DMS53 treated with DMSO at 0.1 percent for 48 hours (cell line): Measurements from ENCODE around the gene NR1D1.

ENCODE experiments used
- DNase-seq: peaks from one replicate; lab custom pipeline; 2025; ENCODE audit not compliant: unreplicated experiment; lab: John Stamatoyannopoulos, UW

Gene NR1D1

DNA sequence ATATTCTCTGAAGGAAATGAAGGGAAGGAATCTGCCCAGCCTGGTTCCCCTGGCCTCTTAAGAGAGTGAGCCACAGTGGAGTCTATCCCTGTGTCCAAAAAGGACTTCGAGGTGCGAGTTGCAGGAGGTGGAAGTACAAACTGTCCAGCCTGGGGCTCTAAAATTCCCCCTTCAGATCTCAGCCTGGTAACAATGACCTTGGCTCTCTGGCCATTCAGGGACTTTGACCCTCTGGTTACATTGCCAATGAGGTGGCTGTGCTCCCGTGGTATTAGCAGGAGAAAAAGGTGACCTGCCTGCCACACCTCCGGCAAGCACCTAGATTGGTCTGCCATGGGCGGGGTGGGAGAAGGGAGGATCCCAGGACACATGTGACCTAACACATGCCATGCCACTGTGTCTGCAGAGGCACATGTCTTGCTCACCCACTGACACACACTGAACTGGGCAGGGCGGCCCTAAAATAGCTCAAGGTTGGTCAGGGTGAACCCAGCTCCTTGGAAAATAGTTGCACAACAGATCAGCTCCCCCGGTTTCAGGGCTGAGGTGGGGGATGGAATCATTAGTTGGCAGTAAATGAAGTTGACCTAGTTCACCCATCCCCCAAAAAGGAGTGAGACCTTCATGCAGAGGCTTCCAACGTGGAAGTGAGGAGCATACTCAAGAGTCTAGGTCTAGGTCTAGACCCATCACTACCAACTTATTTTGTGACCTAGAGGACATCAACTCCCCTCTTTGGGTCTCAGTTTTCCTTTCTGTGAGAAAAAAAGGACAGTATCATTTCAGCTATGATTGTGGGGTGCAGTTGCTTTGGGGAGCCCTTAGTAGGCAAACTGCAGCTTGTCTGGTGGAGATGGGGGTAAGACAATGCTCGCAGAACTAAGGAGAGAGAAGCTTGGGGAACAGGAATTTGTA is 2.2 kb downstream of the NR1D1 start:
- DNase-seq = no peak

DNA sequence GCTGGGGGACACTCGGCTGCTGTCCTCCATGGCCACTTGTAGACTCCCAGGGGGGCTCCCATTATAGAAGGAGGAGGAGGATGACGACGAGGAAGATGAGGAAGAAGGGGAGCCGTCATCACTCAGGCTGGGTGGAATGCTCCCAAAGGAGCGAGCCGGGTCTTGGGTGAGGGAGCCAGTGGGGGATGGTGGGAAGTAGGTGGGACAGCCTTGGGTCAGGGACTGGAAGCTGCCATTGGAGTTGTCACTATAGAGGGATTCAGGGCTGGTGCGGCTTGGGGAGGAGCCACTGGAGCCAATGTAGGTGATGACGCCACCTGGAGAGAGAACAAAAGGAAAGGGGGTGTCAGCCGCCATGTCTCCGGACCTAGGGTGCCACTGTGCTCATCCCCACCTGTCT is 3.3 kb downstream of the NR1D1 start:
- DNase-seq = no peak

DNA sequence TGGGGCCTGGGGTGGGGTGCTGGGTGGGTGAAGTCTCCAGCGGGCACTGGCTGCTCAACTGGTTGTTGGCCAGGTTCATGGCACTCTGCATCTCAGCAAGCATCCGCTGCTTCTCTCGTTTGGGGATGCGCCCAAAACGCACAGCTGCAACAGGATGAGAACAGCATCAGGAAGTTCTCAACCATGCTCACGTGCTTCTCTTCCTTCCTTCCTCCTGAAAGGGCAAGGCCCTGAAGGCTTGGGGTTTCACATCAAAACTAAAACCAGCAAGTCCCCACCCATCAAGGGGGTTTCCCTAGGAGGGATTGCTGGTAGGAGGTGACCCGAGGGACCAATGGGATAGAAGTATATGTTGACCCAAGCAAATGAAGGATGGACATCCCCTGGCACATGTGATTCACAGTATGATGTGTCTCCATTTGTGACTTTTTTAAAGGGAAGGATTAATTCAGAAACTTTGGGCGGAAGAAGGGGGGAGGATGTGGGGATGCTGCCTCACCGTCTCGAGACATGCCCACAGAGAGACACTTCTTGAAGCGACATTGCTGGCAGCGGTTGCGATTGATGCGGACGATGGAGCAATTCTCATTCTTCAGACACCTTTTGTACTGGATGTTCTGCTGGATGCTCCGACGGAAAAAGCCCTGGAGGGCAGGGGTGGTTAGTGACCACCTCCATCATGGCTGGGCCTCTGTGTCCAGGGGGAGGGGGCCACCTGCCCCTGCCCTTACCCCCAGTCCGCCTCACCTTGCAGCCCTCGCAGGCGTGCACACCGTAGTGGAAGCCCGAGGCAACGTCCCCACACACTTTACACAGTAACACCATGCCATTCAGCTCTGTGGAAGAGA is 4.2 kb downstream of the NR1D1 start:
- DNase-seq = no peak

- no peak for DNase-seq
Observed at GRCh38 chr17:40095351-40095943, 4.9 kb downstream of the NR1D1 start.

- no peak for DNase-seq
Observed at GRCh38 chr17:40094874-40095273, 5.5 kb downstream of the NR1D1 start.

DNA sequence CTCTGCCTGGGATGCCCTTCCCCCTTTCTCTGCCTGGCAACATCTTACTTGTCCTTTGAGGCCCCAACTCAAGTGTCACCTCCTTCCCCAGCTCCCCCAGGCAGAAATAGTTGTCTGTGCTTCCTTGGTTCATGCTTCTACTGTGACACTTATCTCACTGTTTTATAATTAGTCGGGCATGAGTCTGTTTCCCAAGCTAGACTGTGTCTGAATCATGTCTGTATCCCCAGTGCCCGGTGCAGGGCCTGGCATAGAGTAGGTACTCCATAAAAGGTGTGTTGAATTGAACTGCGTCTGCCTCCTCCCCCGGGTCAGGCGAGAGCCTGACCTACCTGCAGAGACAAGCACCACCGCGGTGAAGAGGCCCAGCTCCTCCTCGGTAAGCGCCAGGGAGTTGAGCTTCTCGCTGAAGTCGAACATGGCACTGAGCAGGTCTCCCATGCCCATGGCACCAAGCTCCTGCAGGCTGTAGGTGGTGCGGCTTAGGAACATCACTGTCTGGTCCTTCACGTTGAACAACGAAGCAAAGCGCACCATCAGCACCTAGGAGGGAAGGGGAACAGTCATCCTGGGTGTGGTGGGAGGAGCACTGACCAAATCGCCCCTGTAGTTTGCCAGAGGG is 6.7 kb downstream of the NR1D1 start:
- no peak for DNase-seq

- DNase-seq = no peak
Observed at GRCh38 chr17:40093005-40093579, 7.3 kb downstream of the NR1D1 start.

- DNase-seq = no peak
Observed at GRCh38 chr17:40092581-40092980, 7.8 kb downstream of the NR1D1 start.

DNA sequence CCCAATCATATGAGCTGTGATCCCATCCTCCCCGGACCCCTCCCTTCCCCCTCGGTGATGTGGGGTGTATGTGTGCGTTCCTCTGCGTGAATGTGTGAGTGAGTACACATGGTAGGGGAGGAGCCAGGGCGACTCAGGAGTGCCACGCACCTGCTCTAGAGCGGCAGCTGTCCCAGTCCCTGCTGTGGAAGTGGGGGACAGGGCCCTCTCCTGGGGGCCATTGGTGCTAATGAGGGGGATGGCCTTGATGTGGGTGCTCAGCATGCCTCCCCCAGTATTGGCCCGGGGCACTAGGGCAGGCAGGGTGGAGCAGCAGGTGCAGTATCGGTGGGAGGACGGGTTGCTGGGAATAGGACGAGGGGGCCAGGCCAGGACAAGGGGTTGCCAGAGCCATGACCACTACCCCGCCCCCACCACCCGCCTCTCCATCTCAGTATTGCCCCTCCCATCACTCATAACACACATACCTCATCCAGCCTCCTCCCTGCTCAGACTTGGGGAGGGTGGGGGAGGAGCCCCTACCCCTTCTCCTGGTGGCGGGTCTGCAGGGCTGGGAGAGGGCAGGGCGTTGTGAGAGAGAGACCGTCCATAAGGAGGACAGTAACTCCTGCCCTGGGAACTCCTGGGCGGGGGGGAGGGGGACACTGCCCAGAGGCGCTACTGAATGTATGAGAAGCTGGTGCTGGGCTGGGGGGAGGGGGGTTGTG is 8.5 kb downstream of the NR1D1 start:
- DNase-seq = no peak

GRCh38 chr17:40090237-40091119 is 9.9 kb downstream of the NR1D1 start:
- DNase-seq = no peak

DNA sequence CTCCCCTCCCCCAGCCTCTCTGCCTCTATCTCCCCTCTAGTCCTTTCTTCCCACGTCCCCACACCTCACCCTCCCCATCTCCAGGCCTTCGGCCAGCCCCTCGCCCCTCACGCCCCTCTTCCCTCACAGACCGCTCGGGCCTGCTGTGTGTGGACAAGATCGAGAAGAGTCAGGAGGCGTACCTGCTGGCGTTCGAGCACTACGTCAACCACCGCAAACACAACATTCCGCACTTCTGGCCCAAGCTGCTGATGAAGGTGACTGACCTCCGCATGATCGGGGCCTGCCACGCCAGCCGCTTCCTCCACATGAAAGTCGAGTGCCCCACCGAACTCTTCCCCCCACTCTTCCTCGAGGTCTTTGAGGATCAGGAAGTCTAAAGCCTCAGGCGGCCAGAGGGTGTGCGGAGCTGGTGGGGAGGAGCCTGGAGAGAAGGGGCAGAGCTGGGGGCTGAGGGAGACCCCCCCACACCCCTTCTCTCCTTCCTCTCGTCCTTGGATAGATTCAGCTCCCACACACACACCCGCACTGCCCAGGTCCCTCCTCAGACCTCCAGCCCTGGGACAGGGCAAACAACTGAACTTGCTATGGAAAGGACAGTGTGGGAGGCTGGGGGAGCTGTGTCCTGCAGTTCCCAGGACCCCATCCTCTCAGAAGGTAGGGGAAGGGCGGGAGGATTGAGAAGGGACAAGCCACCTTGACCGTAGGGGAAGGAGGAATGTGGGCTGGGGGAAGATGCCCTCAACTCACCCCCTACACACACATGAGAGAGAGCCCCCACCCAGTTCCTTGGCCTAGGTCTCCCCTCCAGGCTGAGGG is 11.1 kb downstream of the NR1D1 start:
- no peak for DNase-seq

DNA sequence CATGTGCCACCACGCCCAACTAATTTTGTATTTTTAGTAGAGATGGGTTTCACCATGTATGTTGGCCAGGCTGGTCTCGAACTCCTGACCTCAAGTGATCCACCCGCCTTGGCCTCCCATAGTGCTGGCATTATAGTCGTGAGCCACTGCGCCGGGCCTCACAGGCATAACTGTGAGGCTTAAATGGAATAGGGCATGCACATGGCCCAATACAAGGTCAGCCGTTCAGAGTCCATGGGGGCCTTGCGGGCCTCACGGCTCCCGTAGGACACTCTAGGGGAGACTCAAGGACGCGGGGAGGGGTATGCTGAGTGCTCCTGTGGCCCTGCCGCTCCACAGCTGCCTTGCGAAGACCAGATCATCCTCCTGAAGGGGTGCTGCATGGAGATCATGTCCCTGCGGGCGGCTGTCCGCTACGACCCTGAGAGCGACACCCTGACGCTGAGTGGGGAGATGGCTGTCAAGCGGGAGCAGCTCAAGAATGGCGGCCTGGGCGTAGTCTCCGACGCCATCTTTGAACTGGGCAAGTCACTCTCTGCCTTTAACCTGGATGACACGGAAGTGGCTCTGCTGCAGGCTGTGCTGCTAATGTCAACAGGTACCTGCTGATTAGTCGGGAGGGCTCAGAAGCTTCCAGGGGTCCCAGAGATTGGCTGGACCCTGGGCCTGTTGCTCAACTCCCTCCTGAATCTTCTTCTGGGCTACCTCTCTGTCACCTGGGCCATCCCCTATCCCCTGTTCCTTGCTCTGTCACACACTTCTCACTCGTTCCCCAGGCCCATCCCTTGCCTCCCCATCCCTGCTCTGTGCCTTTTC is 12.3 kb downstream of the NR1D1 start:
- DNase-seq = no peak

DNA sequence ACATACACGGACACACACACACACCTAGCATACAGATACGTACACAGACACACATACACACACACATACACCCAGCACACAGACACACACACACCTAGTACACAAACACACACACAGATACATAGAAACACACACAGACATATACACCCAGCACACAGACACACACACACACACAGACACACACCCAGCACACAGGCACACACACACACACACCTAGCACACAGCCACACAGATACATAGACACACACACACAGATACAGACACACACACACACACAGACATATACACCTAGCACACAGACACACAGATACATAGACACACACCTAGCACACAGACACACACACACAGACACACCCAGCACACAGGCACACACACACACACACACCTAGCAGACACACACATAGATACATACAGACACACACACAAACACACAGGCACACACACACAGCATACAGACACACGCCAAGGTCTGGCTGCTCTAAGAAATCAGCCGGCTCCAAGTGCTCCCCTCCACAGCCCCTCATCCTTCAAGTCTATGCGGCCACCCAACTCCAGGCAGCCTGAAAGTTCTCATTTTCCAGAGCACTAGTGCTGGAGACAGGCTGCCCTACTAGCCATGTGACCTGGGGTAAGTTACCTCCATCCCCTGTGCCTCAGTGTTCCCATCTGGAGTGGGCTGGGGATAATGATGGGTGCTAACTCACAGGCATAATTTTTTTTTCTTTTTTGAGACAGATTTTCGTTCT is 13.2 kb downstream of the NR1D1 start:
- DNase-seq = no peak

DNA sequence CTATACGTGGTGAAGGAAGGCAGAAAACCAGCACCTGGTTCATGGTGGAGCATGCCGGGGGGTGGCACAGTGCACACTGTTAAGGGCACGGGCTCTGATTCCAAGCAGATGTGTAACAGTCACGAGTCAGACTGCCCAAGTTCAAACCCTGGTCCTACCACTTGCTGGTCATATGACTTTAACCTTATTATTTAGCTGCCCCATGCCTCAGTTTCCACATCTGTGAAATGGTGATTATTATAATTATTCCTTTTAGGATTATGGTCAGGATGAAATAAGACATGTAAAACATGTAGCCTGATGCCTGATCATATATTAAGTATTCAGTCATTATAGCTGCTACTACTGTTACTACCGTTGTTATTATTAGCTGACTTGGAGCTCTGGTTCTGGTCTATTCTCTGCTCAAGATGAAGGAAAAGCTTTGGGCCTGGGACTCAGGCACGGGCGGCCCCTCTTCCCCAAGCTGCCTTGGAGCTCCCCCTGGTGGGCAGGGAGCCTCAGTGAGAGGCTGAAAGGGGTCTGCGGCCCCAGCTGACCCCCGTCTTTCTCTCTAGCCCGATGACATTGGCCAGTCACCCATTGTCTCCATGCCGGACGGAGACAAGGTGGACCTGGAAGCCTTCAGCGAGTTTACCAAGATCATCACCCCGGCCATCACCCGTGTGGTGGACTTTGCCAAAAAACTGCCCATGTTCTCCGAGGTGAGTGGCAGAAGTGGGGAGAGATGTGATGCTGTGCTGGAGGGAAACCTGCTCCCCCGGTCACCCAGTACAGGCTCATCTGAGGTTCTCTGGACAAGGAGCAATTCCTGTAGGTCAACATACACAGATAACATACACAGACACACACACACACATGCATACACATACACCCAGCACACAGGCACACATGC is 14.0 kb downstream of the NR1D1 start:
- DNase-seq = no peak

- no peak for DNase-seq
Observed at GRCh38 chr17:40084477-40084876, 15.9 kb downstream of the NR1D1 start.

- DNase-seq = no peak
Observed at GRCh38 chr17:40079545-40079944, 20.8 kb downstream of the NR1D1 start.
